ENCODE data around the gene MTREX. TPM values are rescaled to one million over a fixed set of nuclear protein-coding genes. Genes with fewer than 3 reads are reported as not detected.

MTREX gene
- total and polyA plus RNA-seq, 4 donors: 10.0 to 43.8 (median 23.7) TPM

DNA sequence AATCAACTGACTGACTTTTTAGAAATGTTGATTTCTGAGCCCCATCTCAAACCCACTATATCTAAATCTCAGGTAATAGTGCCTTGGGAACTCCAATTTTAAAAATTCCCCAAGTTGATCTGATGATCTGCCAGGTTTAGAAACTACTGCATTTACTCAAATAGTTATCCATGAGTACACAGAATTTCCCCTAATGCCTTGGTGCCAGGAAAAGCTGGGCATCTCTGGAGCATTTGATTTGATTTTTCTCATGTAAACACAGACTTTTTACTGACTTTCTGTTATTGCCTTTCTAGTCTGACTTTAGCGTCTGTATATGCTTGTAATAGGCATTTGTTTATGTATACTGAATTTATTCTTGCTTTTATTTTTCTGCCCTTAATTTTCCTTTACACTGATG is 35.8 kb downstream of the MTREX start (continued):
- TF ChIP-seq HNF4A (conservative IDR thresholded peaks at IDR 0.05) (peak in 1 of 2 donors; percentile 16), NR2F2 (IDR thresholded peaks at IDR 0.05) (no peak)

GRCh38 chr5:55344392-55344992 is 36.7 kb downstream of the MTREX start:
- TF ChIP-seq, protein P1, sequence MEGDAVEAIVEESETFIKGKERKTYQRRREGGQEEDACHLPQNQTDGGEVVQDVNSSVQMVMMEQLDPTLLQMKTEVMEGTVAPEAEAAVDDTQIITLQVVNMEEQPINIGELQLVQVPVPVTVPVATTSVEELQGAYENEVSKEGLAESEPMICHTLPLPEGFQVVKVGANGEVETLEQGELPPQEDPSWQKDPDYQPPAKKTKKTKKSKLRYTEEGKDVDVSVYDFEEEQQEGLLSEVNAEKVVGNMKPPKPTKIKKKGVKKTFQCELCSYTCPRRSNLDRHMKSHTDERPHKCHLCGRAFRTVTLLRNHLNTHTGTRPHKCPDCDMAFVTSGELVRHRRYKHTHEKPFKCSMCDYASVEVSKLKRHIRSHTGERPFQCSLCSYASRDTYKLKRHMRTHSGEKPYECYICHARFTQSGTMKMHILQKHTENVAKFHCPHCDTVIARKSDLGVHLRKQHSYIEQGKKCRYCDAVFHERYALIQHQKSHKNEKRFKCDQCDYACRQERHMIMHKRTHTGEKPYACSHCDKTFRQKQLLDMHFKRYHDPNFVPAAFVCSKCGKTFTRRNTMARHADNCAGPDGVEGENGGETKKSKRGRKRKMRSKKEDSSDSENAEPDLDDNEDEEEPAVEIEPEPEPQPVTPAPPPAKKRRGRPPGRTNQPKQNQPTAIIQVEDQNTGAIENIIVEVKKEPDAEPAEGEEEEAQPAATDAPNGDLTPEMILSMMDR (IDR thresholded peaks at IDR 0.05; ENCODE audit: low read depth, low read length, missing input control): peak; percentile 89
- TF ChIP-seq FOXA2 (IDR thresholded peaks at IDR 0.05) (peak; percentile 71), RAD21 (IDR thresholded peaks at IDR 0.05) (peak; percentile 84 to 87), REST (IDR thresholded peaks at IDR 0.05) (no peak)
- H3K36me3 ChIP-seq (ENCODE audit: control insufficient read depth in 4 of 4, insufficient read depth in 3 of 4, low read depth in 1 of 4, low read length in 3 of 4): peaks cover 3 to 21% (median 11%) of the 10 kb centered on the region in 4 donors
- WGBS: 16% methylated on average over 2 of the region's 2 CpGs
- H3K9me3 ChIP-seq (ENCODE audit: control insufficient read depth in 4 of 4, low read length in 3 of 4): no peaks in the 10 kb centered on the region
- DNase-seq (ENCODE audit: low spot score): peak; percentile 74
- H3K27me3 ChIP-seq (ENCODE audit: control insufficient read depth in 4 of 4, insufficient read depth in 4 of 4, low read length in 3 of 4): no peaks in the 10 kb centered on the region
- H3K4me1 ChIP-seq (ENCODE audit: control insufficient read depth in 4 of 4, insufficient read depth in 4 of 4, low read length in 3 of 4): peaks cover 2 to 24% (median 20%) of the 10 kb centered on the region in 4 donors
- peak overlapping the region in 1 of 2 donors; percentile 67 for H3K9ac ChIP-seq (ENCODE audit: low read depth in 1 of 2, low read length in 2 of 2)
- H3K4me3 ChIP-seq (ENCODE audit: low read depth in 1 of 3, low read length in 3 of 3): no peak overlapping the region
- peak overlapping the region; percentile 73 to 78 for H3K27ac ChIP-seq (ENCODE audit: low read depth in 1 of 2, low read length in 2 of 2)

GRCh38 chr5:55345327-55345726 is 37.5 kb downstream of the MTREX start:
- no peak for DNase-seq (ENCODE audit: low spot score)
- Histone ChIP-seq H3K9me3 (ENCODE audit: control insufficient read depth in 4 of 4, low read length in 3 of 4) (no peaks in the 10 kb centered on the region), H3K27me3 (ENCODE audit: control insufficient read depth in 4 of 4, insufficient read depth in 4 of 4, low read length in 3 of 4) (no peaks in the 10 kb centered on the region), H3K9ac (ENCODE audit: low read depth in 1 of 2, low read length in 2 of 2) (peak overlapping the region in 1 of 2 donors; percentile 67), H3K27ac (ENCODE audit: low read depth in 1 of 2, low read length in 2 of 2) (peak overlapping the region; percentile 26), H3K4me3 (ENCODE audit: low read depth in 1 of 3, low read length in 3 of 3) (no peak overlapping the region), H3K4me1 (ENCODE audit: control insufficient read depth in 4 of 4, insufficient read depth in 4 of 4, low read length in 3 of 4) (peaks cover 2 to 24% (median 20%) of the 10 kb centered on the region in 4 donors), H3K36me3 (ENCODE audit: control insufficient read depth in 4 of 4, insufficient read depth in 3 of 4, low read depth in 1 of 4, low read length in 3 of 4) (peaks cover 3 to 27% (median 14%) of the 10 kb centered on the region in 4 donors)
- peak; percentile 15 for TF ChIP-seq REST (IDR thresholded peaks at IDR 0.05)
- peak in 1 of 2 donors; percentile 41 for TF ChIP-seq RAD21 (IDR thresholded peaks at IDR 0.05)
- TF ChIP-seq GABPA (IDR thresholded peaks at IDR 0.05 in 1 of 2, conservative IDR thresholded peaks at IDR 0.05 in 1 of 2): no peak
- peak in 1 of 2 donors; percentile 30 for TF ChIP-seq HNF4A (conservative IDR thresholded peaks at IDR 0.05)
- TF ChIP-seq ATF3 (IDR thresholded peaks at IDR 0.05): no peak
- peak; percentile 42 for TF ChIP-seq SP1 (IDR thresholded peaks at IDR 0.05)
- TF ChIP-seq RXRA (IDR thresholded peaks at IDR 0.05): peak in 1 of 2 donors; percentile 9
- TF ChIP-seq NR2F2 (IDR thresholded peaks at IDR 0.05): no peak
- TF ChIP-seq YY1 (IDR thresholded peaks at IDR 0.05): peak; percentile 26
- TF ChIP-seq JUND (IDR thresholded peaks at IDR 0.05): no peak
- TF ChIP-seq, protein P2, sequence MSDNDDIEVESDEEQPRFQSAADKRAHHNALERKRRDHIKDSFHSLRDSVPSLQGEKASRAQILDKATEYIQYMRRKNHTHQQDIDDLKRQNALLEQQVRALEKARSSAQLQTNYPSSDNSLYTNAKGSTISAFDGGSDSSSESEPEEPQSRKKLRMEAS (IDR thresholded peaks at IDR 0.05): no peak
- TF ChIP-seq TAF1 (conservative IDR thresholded peaks at IDR 0.05): no peak
- no peak for TF ChIP-seq FOXA1 (IDR thresholded peaks at IDR 0.05)
- no peak for TF ChIP-seq ZBTB33 (IDR thresholded peaks at IDR 0.05)
- no peak for TF ChIP-seq FOXA2 (IDR thresholded peaks at IDR 0.05)
- no peak for TF ChIP-seq HNF4G (IDR thresholded peaks at IDR 0.05)
- 35% methylated on average over 4 of the region's 4 CpGs for WGBS

Data from liver (tissue), 9 donors.